GM23338 (cell line): Measurements from ENCODE around the gene SMARCE1. TPM values are rescaled to one million over a fixed set of nuclear protein-coding genes. Genes with fewer than 3 reads are reported as not detected.
A peak's percentile ranks its signal among the peaks of the same experiment; 100 is the strongest.

Experiments used
- ATAC-seq: fragments of 200-7000 bp; cut with Tn5 transposase; 3 replicates; pipeline ENCODE4 v1.9.1; 2020
- DNase-seq: peaks from one replicate; pipeline ENCODE4 v3.0.0-alpha.2; 2015; ENCODE audit warnings: low spot score
- H2AFZ ChIP-seq: fragments of 200-600 bp; sonication (generic); 2 replicates; pipeline ENCODE4 v1.8.0; 2016; ENCODE audit warnings: antibody characterized with exemption, mild to moderate bottlenecking, moderate library complexity
- H3F3A ChIP-seq: fragments of 200-600 bp; sonication (generic); replicated peaks from 2 replicates; pipeline ENCODE4 v1.8.0; 2017; ENCODE audit warnings: antibody characterized with exemption, mixed run types, low read depth
- H3K27ac ChIP-seq: fragments of 200-600 bp; sonication (generic); 2 replicates; pipeline ENCODE4 v1.6.1; 2016; ENCODE audit warnings: low read depth
- H3K27me3 ChIP-seq: fragments of 200-600 bp; sonication (generic); 2 replicates; pipeline ENCODE4 v1.8.0; 2016; ENCODE audit warnings: mild to moderate bottlenecking, mixed run types, moderate library complexity; ENCODE audit not compliant: insufficient read depth
- H3K36me3 ChIP-seq: fragments of 200-600 bp; sonication (generic); 2 replicates; pipeline ENCODE4 v1.8.0; 2016; ENCODE audit warnings: mild to moderate bottlenecking; ENCODE audit not compliant: insufficient read depth
- H3K4me1 ChIP-seq: fragments of 200-600 bp; sonication (generic); 2 replicates; pipeline ENCODE4 v1.8.0; 2016; ENCODE audit warnings: mild to moderate bottlenecking, moderate library complexity; ENCODE audit not compliant: insufficient read depth
- H3K4me2 ChIP-seq: fragments of 200-600 bp; sonication (generic); 2 replicates; pipeline ENCODE4 v1.7.1; 2017; ENCODE audit warnings: mixed run types
- H3K4me3 ChIP-seq: fragments of 200-600 bp; sonication (generic); 2 replicates; pipeline ENCODE4 v1.6.1; 2016; ENCODE audit warnings: mixed run types
- H3K79me2 ChIP-seq: fragments of 200-600 bp; sonication (generic); replicated peaks from 2 replicates; pipeline ENCODE4 v1.8.0; 2017; ENCODE audit warnings: mild to moderate bottlenecking; ENCODE audit not compliant: insufficient read depth
- H3K9me2 ChIP-seq: fragments of 200-600 bp; sonication (generic); 2 replicates; pipeline ENCODE4 v1.8.0; 2017; ENCODE audit not compliant: insufficient read depth
- H4K20me1 ChIP-seq: fragments of 200-600 bp; sonication (generic); replicated peaks from 2 replicates; pipeline ENCODE4 v1.8.0; 2017; ENCODE audit warnings: mild to moderate bottlenecking; ENCODE audit not compliant: insufficient read depth
- H3K27ac Mint-ChIP-seq: 2 replicates; pipeline ENCODE4 v1.8.0; 2020; ENCODE audit warnings: inconsistent platforms, mild to moderate bottlenecking, moderate library complexity, mixed read lengths
- H3K27me3 Mint-ChIP-seq: 3 replicates; pipeline ENCODE4 v1.8.0; 2022; ENCODE audit warnings: low read depth, mild to moderate bottlenecking, moderate library complexity, mixed read lengths, inconsistent platforms; ENCODE audit not compliant: insufficient read depth, poor library complexity
- H3K36me3 Mint-ChIP-seq: 3 replicates; pipeline ENCODE4 v1.8.0; 2021; ENCODE audit warnings: low read depth, mild to moderate bottlenecking, inconsistent platforms, moderate library complexity, mixed read lengths
- H3K4me1 Mint-ChIP-seq: 3 replicates; pipeline ENCODE4 v1.8.0; 2020; ENCODE audit warnings: mild to moderate bottlenecking, inconsistent platforms, mixed read lengths
- H3K4me3 Mint-ChIP-seq: 3 replicates; pipeline ENCODE4 v1.8.0; 2021; ENCODE audit warnings: moderate library complexity, mild to moderate bottlenecking, inconsistent platforms, mixed read lengths
- H3K9me3 Mint-ChIP-seq: 3 replicates; pipeline ENCODE4 v1.8.0; 2020; ENCODE audit warnings: moderate library complexity, mild to moderate bottlenecking, inconsistent platforms, mixed read lengths
- CTCF ChIP-seq, 2 experiments: fragments of 200-600 bp in 1 of 2; sonication (generic) in 1 of 2; conservative IDR thresholded peaks; 2 replicates each; pipeline versions ENCODE4 v1.5.1 to v1.6.1; 2016 to 2017; ENCODE audit warnings: antibody characterized with exemption in 2 of 2, low read depth in 2 of 2, mild to moderate bottlenecking in 2 of 2, moderate library complexity in 1 of 2
- ETS1 ChIP-seq: IDR thresholded peaks from 2 replicates; pipeline ENCODE4 v1.6.1; 2016; ENCODE audit warnings: antibody characterized with exemption
- EZH2 ChIP-seq: fragments of 200-600 bp; sonication (generic); IDR thresholded peaks from one replicate; pipeline ENCODE4 v1.8.0; 2017; ENCODE audit warnings: antibody characterized with exemption, mild to moderate bottlenecking, low read depth; ENCODE audit not compliant: unreplicated experiment
- EZH2phosphoT487 ChIP-seq: fragments of 200-600 bp; sonication (generic); IDR thresholded peaks from one replicate; pipeline ENCODE4 v1.8.1; 2018; ENCODE audit warnings: antibody characterized with exemption; ENCODE audit not compliant: unreplicated experiment
- JUNB ChIP-seq: IDR thresholded peaks from one replicate; pipeline ENCODE4 v1.6.1; 2016; ENCODE audit warnings: antibody characterized with exemption; ENCODE audit not compliant: unreplicated experiment
- POLR2AphosphoS5 ChIP-seq: IDR thresholded peaks from 2 replicates; pipeline ENCODE4 v1.6.1; 2016; ENCODE audit warnings: antibody characterized with exemption, low read depth
- REST ChIP-seq: IDR thresholded peaks from one replicate; pipeline ENCODE4 v1.6.1; 2018; ENCODE audit warnings: antibody characterized with exemption; ENCODE audit not compliant: unreplicated experiment
- STAT1 ChIP-seq: IDR thresholded peaks from one replicate; pipeline ENCODE4 v1.6.1; 2016; ENCODE audit warnings: antibody characterized with exemption; ENCODE audit not compliant: unreplicated experiment
- ZNF114 ChIP-seq: fragments of 250-450 bp; sonication (Bioruptor Pico); IDR thresholded peaks from 2 replicates; pipeline ENCODE4 v1.5.0; 2020; ENCODE audit warnings: mild to moderate bottlenecking, moderate library complexity
- ZNF331 ChIP-seq: fragments of 250-450 bp; sonication (Bioruptor Pico); IDR thresholded peaks from 2 replicates; pipeline ENCODE4 v1.5.0; 2020; ENCODE audit warnings: low read depth, mild to moderate bottlenecking, moderate library complexity
- ZNF462 ChIP-seq: fragments of 250-450 bp; sonication (Bioruptor Pico); IDR thresholded peaks from 2 replicates; pipeline ENCODE4 v1.5.0; 2020; ENCODE audit warnings: mild to moderate bottlenecking, moderate library complexity
- polyA plus RNA-seq: library from polyadenylated mRNA; unstranded; fragments of >200 nt; fragmentation: Nextera tagmentation; extraction: Ambion mirVana; gene quantifications from 2 replicates; pipeline ENCODE4 v1.2.1, GENCODE V29; 2016
- total RNA-seq: library from RNA; depleted of rRNA; stranded (reverse); fragments of >200 nt; shearing (Covaris generic); gene quantifications from 2 replicates; pipeline ENCODE4 v1.2.3, GENCODE V29; 2014

The SMARCE1 gene
- total and polyA plus RNA-seq, 2 experiments from 2014 or later: 101 to 258 TPM

GRCh38 chr17:40666331-40666730 is 18.7 kb upstream of the SMARCE1 start:
- Mint-ChIP-seq H3K9me3 (no peaks in the 10 kb centered on the region), H3K4me3 (no peak overlapping the region), H3K27ac (no peak overlapping the region), H3K4me1 (peaks cover 19% of the 10 kb centered on the region), H3K27me3 (peaks cover 2% of the 10 kb centered on the region), H3K36me3 (no peaks in the 10 kb centered on the region)
- Histone ChIP-seq H3K27ac (no peak overlapping the region), H3K79me2 (no peaks in the 10 kb centered on the region), H3K27me3 (no peaks in the 10 kb centered on the region), H3K9me2 (no peaks in the 10 kb centered on the region), H3K36me3 (no peaks in the 10 kb centered on the region), H4K20me1 (no peaks in the 10 kb centered on the region), H3K4me3 (no peak overlapping the region), H3K4me2 (no peak overlapping the region), H2AFZ (peak overlapping the region; percentile 57; the same call in 1 of the 2 replicates), H3K4me1 (peaks cover 5% of the 10 kb centered on the region; the same call in 1 of the 2 replicates), H3F3A (no peaks in the 10 kb centered on the region)
- no peak for ATAC-seq
- DNase-seq: no peak
- TF ChIP-seq ETS1: no peak
- TF ChIP-seq ZNF462: no peak
- TF ChIP-seq REST: no peak
- TF ChIP-seq CTCF (conservative IDR thresholded peaks at IDR 0.05; ENCODE audit: low read depth in 2 of 2): no peak
- no peak for TF ChIP-seq POLR2AphosphoS5
- TF ChIP-seq ZNF331: no peak
- TF ChIP-seq JUNB: no peak
- TF ChIP-seq EZH2: no peak
- no peak for TF ChIP-seq EZH2phosphoT487
- TF ChIP-seq STAT1: no peak
- no peak for TF ChIP-seq ZNF114 (CRISPR knock-in tag)
